HUES6 (cell line): Measurements from ENCODE around the gene MAGI1.

Experiments used
- H3K27ac ChIP-seq: 2 replicates; pipeline ENCODE4 v1.7.0; 2013; ENCODE audit warnings: low read depth, mild to moderate bottlenecking, low read length, inconsistent platforms
- H3K27me3 ChIP-seq: 2 replicates; pipeline ENCODE4 v1.6.1; 2013; ENCODE audit warnings: low read length; ENCODE audit not compliant: control insufficient read depth, insufficient read depth
- H3K36me3 ChIP-seq: 2 replicates; pipeline ENCODE4 v1.6.1; 2013; ENCODE audit warnings: low read length; ENCODE audit not compliant: control insufficient read depth, insufficient read depth
- H3K4me1 ChIP-seq: 2 replicates; pipeline ENCODE4 v1.6.1; 2013; ENCODE audit warnings: low read length; ENCODE audit not compliant: control insufficient read depth, insufficient read depth
- H3K4me3 ChIP-seq: 2 replicates; pipeline ENCODE4 v1.5.1; 2013; ENCODE audit warnings: low read depth, low read length
- H3K9ac ChIP-seq: one replicate; pipeline ENCODE4 v1.6.1; 2013; ENCODE audit warnings: mild to moderate bottlenecking, low read length
- H3K9me3 ChIP-seq: 2 replicates; pipeline ENCODE4 v1.6.1; 2013; ENCODE audit warnings: low read depth, low read length; ENCODE audit not compliant: control insufficient read depth, insufficient read depth

The MAGI1 gene

DNA sequence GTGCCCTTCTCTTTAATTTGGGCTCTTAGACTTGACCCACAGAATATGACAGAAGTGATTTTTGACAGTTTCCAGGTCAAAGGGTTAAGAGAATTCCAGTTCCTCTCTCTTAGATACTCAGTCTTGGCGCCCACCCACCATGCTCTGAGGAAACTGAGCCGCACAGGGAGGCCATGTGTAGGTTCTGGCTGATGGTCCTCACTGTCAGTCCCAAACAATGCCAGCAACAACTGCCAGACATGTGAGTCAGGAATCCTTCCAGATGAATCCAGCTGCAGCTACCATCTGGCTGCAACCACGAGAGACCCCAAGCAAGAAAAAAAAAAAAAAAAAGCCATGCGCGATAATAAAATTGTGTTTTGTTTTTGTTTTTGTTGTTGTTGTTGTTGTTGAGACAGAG, 326.6 kb downstream of the MAGI1 start:
- Histone ChIP-seq H3K36me3 (no peaks in the 10 kb centered on the region), H3K27ac (no peak overlapping the region), H3K4me3 (no peak overlapping the region), H3K9ac (no peak overlapping the region), H3K4me1 (peaks cover 23% of the 10 kb centered on the region), H3K27me3 (no peaks in the 10 kb centered on the region), H3K9me3 (no peaks in the 10 kb centered on the region)

GRCh38 chr3:65706776-65707568, 331.7 kb downstream of the MAGI1 start:
- H3K9me3 ChIP-seq, result no peaks in the 10 kb centered on the region

DNA sequence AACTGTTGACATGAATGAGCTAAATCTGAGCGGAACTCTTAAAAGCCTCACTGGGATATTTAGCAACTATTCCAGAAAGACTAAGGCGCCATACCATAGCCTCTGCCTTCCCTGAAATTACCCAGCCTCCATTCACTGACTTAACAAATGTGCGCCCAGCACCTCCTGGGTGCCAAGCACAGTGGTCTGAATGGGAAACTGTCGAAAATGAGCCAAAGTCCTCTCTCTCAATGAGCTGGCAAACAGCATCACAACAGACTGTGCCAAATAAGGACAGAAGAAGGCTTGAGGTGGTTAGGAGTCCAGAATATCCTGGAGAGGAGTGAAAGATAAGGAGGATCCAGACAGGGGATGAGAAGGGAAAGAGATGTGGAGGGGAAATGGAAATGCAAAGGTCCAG, 332.4 kb downstream of the MAGI1 start:
- Histone ChIP-seq H3K27ac (no peak overlapping the region), H3K36me3 (no peaks in the 10 kb centered on the region), H3K9me3 (no peaks in the 10 kb centered on the region), H3K4me1 (no peaks in the 10 kb centered on the region; the same call in 1 of the 2 replicates), H3K9ac (no peak overlapping the region), H3K27me3 (no peaks in the 10 kb centered on the region), H3K4me3 (no peak overlapping the region)

More at GRCh38 chr3:65706776-65707568, 331.7 kb downstream of the MAGI1 start:
- Histone ChIP-seq H3K9ac (no peak overlapping the region), H3K4me1 (no peaks in the 10 kb centered on the region; the same call in 1 of the 2 replicates), H3K27ac (no peak overlapping the region), H3K4me3 (no peak overlapping the region), H3K36me3 (no peaks in the 10 kb centered on the region), H3K27me3 (no peaks in the 10 kb centered on the region)

DNA sequence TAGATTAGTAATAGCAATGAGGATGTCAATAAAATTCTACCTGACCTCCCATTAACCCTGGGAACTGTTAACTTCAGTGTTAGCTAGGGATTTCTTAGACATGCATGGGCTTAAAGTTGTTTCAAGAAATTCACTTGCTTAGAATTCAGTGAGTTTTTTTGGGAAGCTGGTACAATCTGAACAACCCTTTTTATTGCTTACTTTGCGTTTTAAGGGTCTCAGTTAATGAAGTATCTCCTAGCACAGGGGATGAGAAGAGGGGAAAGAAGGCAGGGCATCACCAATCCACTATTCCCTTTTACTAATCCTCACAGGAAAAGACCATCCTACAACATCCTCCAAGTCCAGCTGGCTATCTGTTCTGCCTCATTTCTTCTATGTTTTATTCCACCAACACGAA, 334.9 kb downstream of the MAGI1 start:
- Histone ChIP-seq H3K36me3 (no peaks in the 10 kb centered on the region), H3K9ac (no peak overlapping the region), H3K9me3 (no peaks in the 10 kb centered on the region), H3K27me3 (no peaks in the 10 kb centered on the region), H3K4me3 (no peak overlapping the region), H3K4me1 (no peaks in the 10 kb centered on the region; the same call in 1 of the 2 replicates), H3K27ac (no peak overlapping the region)

DNA sequence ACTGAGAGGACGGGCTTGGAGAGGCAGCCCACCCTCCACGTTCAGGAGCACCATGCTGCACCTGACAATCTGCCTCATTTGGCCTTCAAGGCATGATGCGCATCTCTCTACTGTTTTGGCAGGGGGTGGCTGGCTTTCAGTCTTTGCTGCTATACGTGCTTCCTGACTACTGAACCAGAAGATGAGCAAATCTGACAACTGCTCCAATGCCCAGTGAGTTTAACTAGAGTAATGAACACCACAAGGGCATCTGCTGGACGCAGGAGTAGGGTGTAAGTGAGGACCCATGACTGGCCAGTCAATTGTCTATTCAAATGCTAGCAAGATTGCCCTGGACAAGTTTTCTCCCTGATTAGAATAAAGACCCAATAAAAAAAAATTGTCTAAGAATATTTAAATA, 335.7 kb downstream of the MAGI1 start:
- no peaks in the 10 kb centered on the region; the same call in 1 of the 2 replicates for H3K4me1 ChIP-seq
- no peak overlapping the region for H3K27ac ChIP-seq
- no peak overlapping the region for H3K4me3 ChIP-seq
- no peak overlapping the region for H3K9ac ChIP-seq
- no peaks in the 10 kb centered on the region for H3K9me3 ChIP-seq
- H3K36me3 ChIP-seq, result no peaks in the 10 kb centered on the region
- no peaks in the 10 kb centered on the region for H3K27me3 ChIP-seq

GRCh38 chr3:65702202-65702601, 336.5 kb downstream of the MAGI1 start:
- Histone ChIP-seq H3K27ac (no peak overlapping the region), H3K36me3 (no peaks in the 10 kb centered on the region), H3K27me3 (no peaks in the 10 kb centered on the region), H3K4me1 (no peaks in the 10 kb centered on the region), H3K4me3 (no peak overlapping the region), H3K9me3 (no peaks in the 10 kb centered on the region), H3K9ac (no peak overlapping the region)

DNA sequence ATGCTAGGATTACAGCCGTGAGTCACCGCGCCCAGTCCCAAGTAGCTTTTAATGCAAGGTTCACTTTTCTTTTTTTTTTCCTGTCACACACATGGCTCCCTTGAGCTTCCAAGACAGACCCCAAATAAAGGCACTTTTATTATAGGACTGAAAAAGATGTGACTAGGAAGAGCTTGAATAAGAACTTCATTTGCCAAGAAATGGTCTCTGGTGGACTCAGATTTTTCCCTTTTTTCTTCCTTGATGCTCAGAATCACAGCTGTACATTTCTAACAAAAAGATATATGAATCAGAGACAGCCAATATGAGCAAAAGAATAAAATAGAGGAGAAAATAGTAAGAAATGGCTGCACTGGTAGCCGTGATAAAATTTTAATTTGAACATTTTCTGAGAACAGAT, 337.2 kb downstream of the MAGI1 start:
- Histone ChIP-seq H3K27me3 (no peaks in the 10 kb centered on the region), H3K9me3 (no peaks in the 10 kb centered on the region), H3K4me3 (no peak overlapping the region), H3K4me1 (no peaks in the 10 kb centered on the region), H3K36me3 (no peaks in the 10 kb centered on the region), H3K27ac (no peak overlapping the region), H3K9ac (no peak overlapping the region)

GRCh38 chr3:65689436-65689835, 349.3 kb downstream of the MAGI1 start:
- no peak overlapping the region for H3K27ac ChIP-seq
- H3K36me3 ChIP-seq, result no peaks in the 10 kb centered on the region
- H3K27me3 ChIP-seq, result no peaks in the 10 kb centered on the region
- H3K4me3 ChIP-seq, result no peak overlapping the region
- H3K4me1 ChIP-seq, result no peaks in the 10 kb centered on the region; the same call in 1 of the 2 replicates
- no peak overlapping the region for H3K9ac ChIP-seq
- H3K9me3 ChIP-seq, result no peaks in the 10 kb centered on the region

- Histone ChIP-seq H3K4me1 (no peaks in the 10 kb centered on the region; the same call in 1 of the 2 replicates), H3K4me3 (no peak overlapping the region), H3K27me3 (no peaks in the 10 kb centered on the region), H3K9me3 (no peaks in the 10 kb centered on the region), H3K36me3 (no peaks in the 10 kb centered on the region), H3K27ac (no peak overlapping the region), H3K9ac (no peak overlapping the region)
These were observed 351.0 kb downstream of the MAGI1 start for GRCh38 chr3:65687741-65688140.

GRCh38 chr3:65685621-65686235, 353.0 kb downstream of the MAGI1 start:
- H3K36me3 ChIP-seq, result no peaks in the 10 kb centered on the region
- no peaks in the 10 kb centered on the region for H3K27me3 ChIP-seq
- no peaks in the 10 kb centered on the region for H3K9me3 ChIP-seq
- no peaks in the 10 kb centered on the region; the same call in 1 of the 2 replicates for H3K4me1 ChIP-seq
- no peak overlapping the region for H3K27ac ChIP-seq
- no peak overlapping the region for H3K4me3 ChIP-seq
- no peak overlapping the region for H3K9ac ChIP-seq

DNA sequence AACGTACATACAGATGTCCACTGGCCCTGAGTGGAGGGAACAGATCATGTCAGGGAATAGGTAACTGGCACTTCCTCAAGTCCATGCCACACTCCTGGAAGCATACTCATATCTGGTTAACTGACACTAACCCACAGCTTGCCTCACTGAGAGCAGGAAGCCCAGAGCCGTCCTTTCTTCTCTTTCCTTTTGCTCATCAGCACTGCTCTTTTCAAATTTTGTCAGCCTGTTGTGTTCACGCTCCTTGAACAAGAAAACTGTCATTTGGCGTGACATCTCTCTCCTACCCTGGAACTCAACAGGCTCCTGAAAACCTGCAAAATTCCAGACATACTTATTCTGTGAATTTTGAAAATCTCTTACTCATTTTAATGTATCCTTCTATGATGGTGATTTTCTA, 360.2 kb downstream of the MAGI1 start:
- no peak overlapping the region for H3K4me3 ChIP-seq
- H3K27me3 ChIP-seq, result no peaks in the 10 kb centered on the region
- H3K9ac ChIP-seq, result no peak overlapping the region
- H3K9me3 ChIP-seq, result no peaks in the 10 kb centered on the region
- H3K36me3 ChIP-seq, result no peaks in the 10 kb centered on the region
- H3K4me1 ChIP-seq, result peaks cover 5% of the 10 kb centered on the region; the same call in 1 of the 2 replicates
- no peak overlapping the region for H3K27ac ChIP-seq
